IPS DF 4.7 (cell line): ENCODE measurements around the gene CLDN6.
A peak's percentile ranks its signal among the peaks of the same experiment; 100 is the strongest.
"Not testable (repeated sequence)": the region's sequence is repeated elsewhere in the genome, so short reads cannot be mapped to it uniquely, and the experiment has no call there.

Experiments
- DNase-seq: peaks from one replicate; pipeline ENCODE4 v3.0.0-alpha.2; 2013; ENCODE audit warnings: low spot score; ENCODE audit errors: extremely low read depth

The CLDN6 gene

GRCh38 chr16:3017794-3018506, at the start of gene CLDN6:
CLDN6 (minus strand) TSS chr16:3018183; CDS start chr16:3016021, 2,162 bp downstream.
- DNase-seq, result no peak

GRCh38 chr16:3066440-3066748, 48.4 kb upstream of the CLDN6 start:
- no peak for DNase-seq

- DNase-seq, result no peak
Observed at GRCh38 chr16:3065742-3066439, 47.9 kb upstream of the CLDN6 start.

- DNase-seq, result no peak
Observed at GRCh38 chr16:3065069-3065741, 47.2 kb upstream of the CLDN6 start, which contains the start of gene IL32. IL32 (plus strand) TSS chr16:3065640; CDS start chr16:3065812, 172 bp downstream.

- no peak for DNase-seq
Observed at GRCh38 chr16:3063625-3064386, 45.8 kb upstream of the CLDN6 start.

GRCh38 chr16:3062553-3062952, 44.6 kb upstream of the CLDN6 start:
- no peak for DNase-seq

GRCh38 chr16:3060339-3061127, 42.5 kb upstream of the CLDN6 start:
- no peak for DNase-seq

GRCh38 chr16:3059723-3060242, 41.8 kb upstream of the CLDN6 start:
- DNase-seq, result no peak

- peak; percentile 58 for DNase-seq
Observed at GRCh38 chr16:3059041-3059722, 41.2 kb upstream of the CLDN6 start.

GRCh38 chr16:3058139-3059030, 40.4 kb upstream of the CLDN6 start:
- no peak for DNase-seq

GRCh38 chr16:3057181-3058138, 39.5 kb upstream of the CLDN6 start:
- DNase-seq, result no peak

GRCh38 chr16:3056336-3057180, 38.6 kb upstream of the CLDN6 start:
- DNase-seq, result no peak

- not testable (repeated sequence) for DNase-seq
Observed at GRCh38 chr16:3055734-3056115, 37.7 kb upstream of the CLDN6 start.

GRCh38 chr16:3054965-3055733, 37.2 kb upstream of the CLDN6 start:
- no peak for DNase-seq

GRCh38 chr16:3053330-3053710, 35.3 kb upstream of the CLDN6 start:
- not testable (repeated sequence) for DNase-seq
